ENCODE data around the gene SLC12A2.

GRCh38 chr5:128199611-128200010, 116.0 kb downstream of the SLC12A2 start:
- TF ChIP-seq CTCF (conservative IDR thresholded peaks at IDR 0.05; ENCODE audit: low read length) (no peak), EZH2phosphoT487 (IDR thresholded peaks at IDR 0.05; ENCODE audit: borderline replicate concordance, low read depth, low read length) (no peak)
